ENCODE data around the gene XXYLT1.
A peak's percentile ranks its signal among the peaks of the same experiment; 100 is the strongest.

XXYLT1 gene

DNA sequence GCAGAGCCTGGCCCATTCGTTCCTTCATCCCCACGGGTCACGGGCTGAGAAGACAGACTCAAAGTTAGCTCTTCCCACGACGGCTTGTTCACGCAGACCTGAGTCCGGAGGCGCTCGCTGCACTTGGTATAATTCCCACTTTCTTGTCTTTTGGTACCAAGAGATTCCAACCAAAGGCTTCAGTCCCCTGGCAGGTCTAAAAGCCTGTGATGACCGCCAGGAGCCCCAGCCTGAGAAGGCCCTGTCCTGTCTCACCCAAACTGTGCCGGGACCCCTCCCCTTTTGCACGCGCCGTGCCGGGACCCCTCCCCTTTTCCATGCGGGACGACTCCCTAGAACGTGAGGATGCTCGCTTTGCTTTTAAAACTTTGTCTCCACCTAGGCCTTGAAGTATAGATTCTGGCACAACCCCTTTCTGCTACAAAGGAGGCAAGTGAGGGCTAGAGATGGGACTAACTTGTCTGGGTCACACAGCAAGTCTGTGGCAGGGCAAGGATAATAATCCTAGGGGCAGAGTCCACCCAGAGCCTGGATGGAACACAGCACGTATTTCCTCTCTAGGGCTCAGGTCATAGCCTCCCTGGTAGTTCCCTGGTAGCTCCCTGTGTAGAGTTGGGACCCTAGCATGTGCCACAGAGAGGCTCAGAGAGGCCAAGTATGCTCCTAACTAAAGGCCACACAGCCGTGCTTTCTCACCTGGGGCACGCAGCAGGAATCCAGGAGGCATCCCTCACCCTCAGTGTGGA lies 211.3 kb downstream of the XXYLT1 start:
- Histone ChIP-seq H3K4me3 (no peak overlapping the region), H3K36me3 (no peaks in the 10 kb centered on the region), H3K4me1 (no peaks in the 10 kb centered on the region), H3K27me3 (peaks cover 0 to 12% of the 10 kb centered on the region in 2 donors), H3K27ac (no peak overlapping the region), H3K9me3 (no peaks in the 10 kb centered on the region)
- peak in 1 of 2 donors; percentile 12 for DNase-seq
- TF ChIP-seq, protein P1, sequence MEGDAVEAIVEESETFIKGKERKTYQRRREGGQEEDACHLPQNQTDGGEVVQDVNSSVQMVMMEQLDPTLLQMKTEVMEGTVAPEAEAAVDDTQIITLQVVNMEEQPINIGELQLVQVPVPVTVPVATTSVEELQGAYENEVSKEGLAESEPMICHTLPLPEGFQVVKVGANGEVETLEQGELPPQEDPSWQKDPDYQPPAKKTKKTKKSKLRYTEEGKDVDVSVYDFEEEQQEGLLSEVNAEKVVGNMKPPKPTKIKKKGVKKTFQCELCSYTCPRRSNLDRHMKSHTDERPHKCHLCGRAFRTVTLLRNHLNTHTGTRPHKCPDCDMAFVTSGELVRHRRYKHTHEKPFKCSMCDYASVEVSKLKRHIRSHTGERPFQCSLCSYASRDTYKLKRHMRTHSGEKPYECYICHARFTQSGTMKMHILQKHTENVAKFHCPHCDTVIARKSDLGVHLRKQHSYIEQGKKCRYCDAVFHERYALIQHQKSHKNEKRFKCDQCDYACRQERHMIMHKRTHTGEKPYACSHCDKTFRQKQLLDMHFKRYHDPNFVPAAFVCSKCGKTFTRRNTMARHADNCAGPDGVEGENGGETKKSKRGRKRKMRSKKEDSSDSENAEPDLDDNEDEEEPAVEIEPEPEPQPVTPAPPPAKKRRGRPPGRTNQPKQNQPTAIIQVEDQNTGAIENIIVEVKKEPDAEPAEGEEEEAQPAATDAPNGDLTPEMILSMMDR (IDR thresholded peaks at IDR 0.05): no peak
- intact Hi-C loops (cut with DNase I; ENCODE audit: low total_unique reads): no loop called here

DNA sequence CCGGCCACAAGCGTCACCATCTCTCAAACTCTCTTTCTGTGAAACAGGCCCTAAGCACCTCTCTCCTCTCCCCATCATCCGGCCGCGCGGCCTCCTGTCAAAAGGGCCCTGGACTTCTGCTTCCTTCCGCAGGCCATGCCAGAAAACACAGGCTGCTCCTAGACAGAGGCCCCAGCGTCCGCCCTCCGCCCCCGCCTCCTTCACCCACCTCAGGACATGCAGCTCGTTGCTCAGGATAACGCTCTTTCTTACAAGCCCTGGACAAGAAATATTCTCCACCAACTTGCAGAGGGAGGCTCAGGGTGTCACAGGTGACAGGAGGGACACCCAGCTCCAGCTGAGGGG lies 212.0 kb downstream of the XXYLT1 start:
- intact Hi-C loops (cut with DNase I; ENCODE audit: low total_unique reads): no loop called here
- TF ChIP-seq, protein P1 (IDR thresholded peaks at IDR 0.05): no peak
- Histone ChIP-seq H3K36me3 (no peaks in the 10 kb centered on the region), H3K27me3 (peaks cover 0 to 12% of the 10 kb centered on the region in 2 donors), H3K9me3 (no peaks in the 10 kb centered on the region), H3K4me3 (no peak overlapping the region), H3K27ac (no peak overlapping the region), H3K4me1 (no peaks in the 10 kb centered on the region)
- peak in 1 of 2 donors; percentile 17 for DNase-seq

DNA sequence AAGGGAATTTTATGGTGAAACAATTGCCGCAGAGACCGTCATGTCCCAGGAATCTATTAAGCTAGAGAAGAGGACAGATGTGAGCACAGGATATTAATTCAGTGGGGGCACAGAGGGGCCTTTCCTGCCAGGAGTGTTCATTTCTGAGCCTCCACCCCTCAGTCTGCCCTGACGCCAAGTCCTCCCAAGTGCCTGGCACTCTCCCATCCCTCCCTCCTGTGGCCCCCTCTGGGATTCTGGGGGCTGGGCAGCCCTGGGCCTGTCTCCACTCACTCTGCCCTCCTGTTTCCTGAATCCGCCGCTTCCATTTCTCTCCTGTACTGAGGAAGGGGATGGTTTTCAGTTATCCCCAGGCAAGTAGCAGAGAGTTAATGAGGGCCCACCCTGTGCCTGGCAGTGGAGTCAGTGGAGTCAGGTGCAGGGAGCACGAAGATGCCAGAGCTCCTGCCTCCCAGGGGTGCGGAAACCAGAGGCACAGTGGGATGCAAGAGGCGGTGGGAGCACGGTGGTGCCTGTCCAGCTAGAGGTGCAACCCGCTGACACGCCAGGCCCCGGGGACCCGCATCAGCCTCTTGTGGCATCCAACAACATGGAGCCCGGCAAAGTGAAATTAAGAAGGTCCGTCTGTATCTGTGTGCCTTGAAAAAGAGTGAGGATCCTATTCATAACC lies 212.5 kb downstream of the XXYLT1 start:
- intact Hi-C loops (cut with DNase I; ENCODE audit: low total_unique reads): no loop called here
- Histone ChIP-seq H3K4me3 (no peak overlapping the region), H3K4me1 (no peaks in the 10 kb centered on the region), H3K9me3 (no peaks in the 10 kb centered on the region), H3K27me3 (peaks cover 0 to 12% of the 10 kb centered on the region in 2 donors), H3K36me3 (no peaks in the 10 kb centered on the region), H3K27ac (no peak overlapping the region)
- DNase-seq: peak in 1 of 2 donors; percentile 15
- TF ChIP-seq, protein P1 (IDR thresholded peaks at IDR 0.05): no peak

DNA sequence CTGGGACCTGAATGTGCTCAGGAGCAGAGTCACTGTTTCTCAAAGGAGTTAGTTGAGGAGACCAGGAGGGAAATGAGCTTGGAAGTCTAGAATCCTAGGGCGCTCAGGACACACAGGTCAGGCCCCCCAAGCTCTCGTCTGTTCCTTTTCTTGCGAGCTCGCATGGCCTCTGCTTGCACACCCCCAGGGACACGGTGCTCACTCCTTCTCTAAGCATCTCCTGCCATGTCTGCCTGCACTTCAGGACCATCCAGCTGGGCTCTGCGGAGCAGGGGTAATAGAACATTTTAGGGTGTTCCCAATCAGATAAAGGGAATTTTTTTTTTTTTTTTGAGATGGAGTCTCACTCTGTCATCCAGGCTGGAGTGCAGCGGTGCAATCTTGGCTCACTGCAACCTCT lies 213.2 kb downstream of the XXYLT1 start:
- H3K4me1 ChIP-seq: no peaks in the 10 kb centered on the region
- DNase-seq: no peak
- no peak overlapping the region for H3K27ac ChIP-seq
- H3K36me3 ChIP-seq: no peaks in the 10 kb centered on the region
- H3K4me3 ChIP-seq: no peak overlapping the region
- intact Hi-C loops (cut with DNase I; ENCODE audit: low total_unique reads): no loop called here
- no peaks in the 10 kb centered on the region for H3K9me3 ChIP-seq
- TF ChIP-seq, protein P1 (IDR thresholded peaks at IDR 0.05): no peak
- H3K27me3 ChIP-seq: peaks cover 0 to 12% of the 10 kb centered on the region in 2 donors

DNA sequence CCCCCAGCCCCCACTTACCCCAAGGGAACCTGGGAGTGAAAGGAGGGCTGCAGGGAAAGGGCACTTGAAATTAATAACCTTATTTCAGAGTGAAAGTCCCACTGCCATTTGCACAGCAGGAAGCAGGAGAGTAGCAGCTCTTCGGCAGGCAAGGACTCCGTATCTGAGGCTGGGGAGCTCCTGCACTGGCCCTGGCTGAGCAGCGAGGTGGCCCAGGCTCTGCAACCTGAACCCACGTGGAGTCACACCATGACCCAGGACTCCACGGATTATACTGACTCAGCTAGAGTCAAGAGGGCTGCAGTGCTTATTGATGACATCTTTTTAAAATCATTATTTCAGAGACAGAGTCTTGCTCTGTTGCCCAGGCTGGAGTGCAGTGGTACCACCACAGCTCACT lies 214.5 kb downstream of the XXYLT1 start:
- intact Hi-C loops (cut with DNase I; ENCODE audit: low total_unique reads): no loop called here
- Histone ChIP-seq H3K4me1 (no peaks in the 10 kb centered on the region), H3K36me3 (no peaks in the 10 kb centered on the region), H3K9me3 (no peaks in the 10 kb centered on the region), H3K27ac (no peak overlapping the region), H3K4me3 (no peak overlapping the region), H3K27me3 (peaks cover 0 to 12% of the 10 kb centered on the region in 2 donors)
- DNase-seq: no peak
- TF ChIP-seq, protein P1 (IDR thresholded peaks at IDR 0.05): no peak

All from tibial artery (tissue), 4 donors.